A549 (cell line): Measurements from ENCODE around the gene PTX4. TPM values are rescaled to one million over a fixed set of nuclear protein-coding genes. Genes with fewer than 3 reads are reported as not detected.

Source experiments
- ATAC-seq, 2 experiments: fragments of 200-7000 bp in 1 of 2; fragments of >200 bp in 1 of 2; cut with Nextera tagmentation in 1 of 2; cut with Tn5 transposase in 1 of 2; 3 replicates each; pipeline versions ENCODE4 v1.8.0 to v1.9.1; 2018 to 2020; ENCODE audit warnings: mild to moderate bottlenecking in 1 of 2, moderate library complexity in 1 of 2
- CTCF ChIA-PET: fragments of 300-600 bp; sonication (Branson Sonifier 250); formaldehyde crosslinking; extraction: SDS; loops from one replicate; lab custom pipeline; 2021; ENCODE audit warnings: antibody characterized with exemption, inconsistent platforms; lab: Yijun Ruan, JAX
- POLR2A ChIA-PET: fragments of 350-600 bp; formaldehyde crosslinking; extraction: SDS; loops from one replicate; lab custom pipeline; 2021; ENCODE audit warnings: antibody characterized with exemption, inconsistent platforms; lab: Yijun Ruan, JAX
- DNase-seq, 2 experiments: peaks; one replicate each; pipeline versions ENCODE4 v3.0.0 to v3.0.0-alpha.2; 2011 to 2016; ENCODE audit warnings: low read depth in 1 of 2, low spot score in 1 of 2
- FAIRE-seq: peaks from 2 replicates; lab custom pipeline; 2011; peaks lifted over from hg19 to GRCh38; lab: Jason Lieb, UNC
- H3K27ac ChIP-seq, 2 experiments: fragments of >200 bp; sonication (Bioruptor Twin); formaldehyde crosslinking; 3 replicates each; pipeline ENCODE4 v1.5.1; 2016 to 2017
- H3K4me1 ChIP-seq: fragments of >200 bp; sonication (Bioruptor Twin); formaldehyde crosslinking; 3 replicates; pipeline ENCODE4 v1.6.1; 2016
- H3K4me2 ChIP-seq: fragments of >200 bp; sonication (Bioruptor Twin); formaldehyde crosslinking; 3 replicates; pipeline ENCODE4 v1.6.1; 2016
- H3K4me3 ChIP-seq: fragments of >200 bp; sonication (Bioruptor Twin); formaldehyde crosslinking; 3 replicates; pipeline ENCODE4 v1.5.1; 2016
- H3K9me3 ChIP-seq: fragments of >200 bp; sonication (Bioruptor Twin); formaldehyde crosslinking; 3 replicates; pipeline ENCODE4 v1.6.1; 2016
- BCL3 ChIP-seq: fragments of >200 bp; sonication (Bioruptor Twin); formaldehyde crosslinking; IDR thresholded peaks from 3 replicates; pipeline ENCODE4 v1.6.1; 2016
- CTCF ChIP-seq: fragments of >200 bp; sonication (Bioruptor Twin); formaldehyde crosslinking; IDR thresholded peaks from 3 replicates; pipeline ENCODE4 v1.5.1; 2016
- EP300 ChIP-seq, 2 experiments: fragments of >200 bp; sonication (Bioruptor Twin); formaldehyde crosslinking; IDR thresholded peaks; 2 replicates in 1 of 2; 3 replicates in 1 of 2; pipeline ENCODE4 v1.6.1; 2016 to 2017
- ESRRA ChIP-seq: fragments of 150-350 bp; IDR thresholded peaks from 2 replicates; pipeline ENCODE4 v1.6.1; 2014; ENCODE audit warnings: mild to moderate bottlenecking, low read length, borderline replicate concordance
- FOXS1 ChIP-seq: fragments of 250-450 bp; sonication (Bioruptor Pico); IDR thresholded peaks from 2 replicates; pipeline ENCODE4 v1.5.0; 2020; ENCODE audit warnings: mild to moderate bottlenecking, moderate library complexity
- GATA3 ChIP-seq: IDR thresholded peaks from 2 replicates; pipeline ENCODE4 v1.6.1; 2012; ENCODE audit warnings: borderline replicate concordance
- HDAC2 ChIP-seq: fragments of 200-600 bp; sonication (generic); IDR thresholded peaks from 2 replicates; pipeline ENCODE4 v1.6.1; 2016
- HOXB13 ChIP-seq: fragments of 250-450 bp; sonication (Bioruptor Pico); IDR thresholded peaks from 2 replicates; pipeline ENCODE4 v1.5.0; 2020; ENCODE audit warnings: low read depth, mild to moderate bottlenecking, moderate library complexity
- HOXB5 ChIP-seq: fragments of 250-450 bp; sonication (Bioruptor Pico); IDR thresholded peaks from 2 replicates; pipeline ENCODE4 v1.5.0; 2020; ENCODE audit warnings: mild to moderate bottlenecking, moderate library complexity
- KDM1A ChIP-seq: fragments of 200-600 bp; sonication (generic); IDR thresholded peaks from 2 replicates; pipeline ENCODE4 v1.6.1; 2016; ENCODE audit warnings: low read depth, mild to moderate bottlenecking
- KDM5A ChIP-seq: fragments of 200-600 bp; sonication (generic); IDR thresholded peaks from 2 replicates; pipeline ENCODE4 v1.6.1; 2016; ENCODE audit warnings: antibody characterized with exemption, mild to moderate bottlenecking
- MAFK ChIP-seq: fragments of 450-650 bp; IDR thresholded peaks from 2 replicates; pipeline ENCODE4 v1.6.1; 2014; ENCODE audit not compliant: partially characterized antibody
- MAZ ChIP-seq: fragments of 150-350 bp; IDR thresholded peaks from 2 replicates; pipeline ENCODE4 v1.6.1; 2014; ENCODE audit warnings: antibody characterized with exemption, low read depth, low read length, borderline replicate concordance
- NPAS2 ChIP-seq: fragments of 250-450 bp; sonication (Bioruptor Pico); IDR thresholded peaks from 2 replicates; pipeline ENCODE4 v1.8.0; 2022; ENCODE audit warnings: mild to moderate bottlenecking, moderate library complexity, borderline replicate concordance
- PHF8 ChIP-seq: fragments of 200-600 bp; sonication (generic); IDR thresholded peaks from 2 replicates; pipeline ENCODE4 v1.6.1; 2016; ENCODE audit warnings: low read depth, mild to moderate bottlenecking, antibody characterized with exemption, moderate library complexity, borderline replicate concordance
- POLR2AphosphoS2 ChIP-seq: conservative IDR thresholded peaks from 2 replicates; pipeline ENCODE4 v1.6.1; 2012; ENCODE audit warnings: low read length, improper control_type of control experiment, inconsistent platforms
- RAD21 ChIP-seq, 2 experiments: fragments of >200 bp in 1 of 2; sonication (Bioruptor Twin) in 1 of 2; formaldehyde crosslinking in 1 of 2; IDR thresholded peaks in 1 of 2; conservative IDR thresholded peaks in 1 of 2; 2 replicates in 1 of 2; 3 replicates in 1 of 2; pipeline ENCODE4 v1.6.1; 2012 to 2018; ENCODE audit warnings: inconsistent platforms in 1 of 2
- RCOR1 ChIP-seq: fragments of 150-350 bp; IDR thresholded peaks from 2 replicates; pipeline ENCODE4 v1.6.1; 2014; ENCODE audit warnings: antibody characterized with exemption, low read length, low read depth
- REST ChIP-seq: fragments of 200-600 bp; sonication (generic); IDR thresholded peaks from 2 replicates; pipeline ENCODE4 v1.6.1; 2016; ENCODE audit warnings: antibody characterized with exemption, mild to moderate bottlenecking, moderate library complexity
- RNF2 ChIP-seq: fragments of 200-600 bp; sonication (generic); IDR thresholded peaks from 2 replicates; pipeline ENCODE4 v1.6.1; 2016; ENCODE audit warnings: low read depth, mild to moderate bottlenecking, antibody characterized with exemption, moderate library complexity, borderline replicate concordance
- SMC3 ChIP-seq: fragments of >200 bp; sonication (Bioruptor Twin); formaldehyde crosslinking; IDR thresholded peaks from 3 replicates; pipeline ENCODE4 v1.6.1; 2018; ENCODE audit warnings: inconsistent platforms
- TP53 ChIP-seq: fragments of 250-450 bp; sonication (Bioruptor Pico); IDR thresholded peaks from 2 replicates; pipeline ENCODE4 v1.5.0; 2021; ENCODE audit warnings: mild to moderate bottlenecking, moderate library complexity
- ZSCAN20 ChIP-seq: fragments of 250-450 bp; sonication (Bioruptor Pico); IDR thresholded peaks from 2 replicates; pipeline ENCODE4 v1.8.0; 2022; ENCODE audit warnings: mild to moderate bottlenecking, moderate library complexity
- WGBS: methylation state at CpG from one replicate; pipeline ENCODE4 v1.1.6; 2017; ENCODE audit errors: missing lambda C conversion rate; 5-methylcytosine and 5-hydroxymethylcytosine counted together
- polyA plus RNA-seq, 4 experiments: library from polyadenylated mRNA; depleted of rRNA in 3 of 4; stranded (reverse); fragments of >200 nt; fragmentation: RNase III in 1 of 4; extraction: RNeasy Plus Mini Kit Qiagen cat#74134 plus additional on column Dnase treatment in 1 of 4; gene quantifications; 2 replicates in 3 of 4; 3 replicates in 1 of 4; pipeline ENCODE4 v1.2.3, GENCODE V29; 2011 to 2017
- TF ChIP-seq, protein P1 (sequence below): fragments of 150-350 bp; IDR thresholded peaks from 2 replicates; pipeline ENCODE4 v1.6.1; 2014; ENCODE audit warnings: low read depth, mild to moderate bottlenecking, low read length
- TF ChIP-seq, protein P2 (sequence below): IDR thresholded peaks from 2 replicates; pipeline ENCODE4 v1.6.1; 2012; ENCODE audit warnings: low read depth, borderline replicate concordance
- TF ChIP-seq, protein P3 (sequence below): fragments of >200 bp; sonication (Bioruptor Twin); formaldehyde crosslinking; IDR thresholded peaks from 2 replicates; pipeline ENCODE4 v1.6.1; 2016

Gene PTX4
- polyA plus RNA-seq, 2 of the 4 experiments (the other 2 are of a cell fraction), result not detected

- DNase-seq (no peak), ATAC-seq (0 out of 6 replicates have a peak, but pooled peaks of 1 of the 2 experiments have one; percentile 11), FAIRE-seq (no peak)
- ChIA-PET POLR2A (interaction anchor here (0.6 kb wide), 1 partner anchor 387 kb away, joined by 3 read pairs; no protein-coding TSS in a partner anchor), CTCF (interaction anchor here (1.0 kb wide), 1 partner anchor 79 kb away, joined by 5 read pairs; no protein-coding TSS in a partner anchor)
- 94% methylated on average over 11 of the region's 14 CpGs for WGBS
- TF ChIP-seq ESRRA, result no peak
- TF ChIP-seq EP300 (IDR thresholded peaks at IDR 0.05), result no peak
- no peak for TF ChIP-seq RNF2
- no peak for TF ChIP-seq HOXB5 (CRISPR knock-in tag)
- no peak for TF ChIP-seq HDAC2
- no peak for TF ChIP-seq POLR2AphosphoS2
- TF ChIP-seq REST, result no peak
- TF ChIP-seq ZSCAN20, result no peak
- no peak for TF ChIP-seq MAZ
- no peak for TF ChIP-seq NPAS2 (CRISPR knock-in tag)
- TF ChIP-seq GATA3, result no peak
- TF ChIP-seq, protein P1, sequence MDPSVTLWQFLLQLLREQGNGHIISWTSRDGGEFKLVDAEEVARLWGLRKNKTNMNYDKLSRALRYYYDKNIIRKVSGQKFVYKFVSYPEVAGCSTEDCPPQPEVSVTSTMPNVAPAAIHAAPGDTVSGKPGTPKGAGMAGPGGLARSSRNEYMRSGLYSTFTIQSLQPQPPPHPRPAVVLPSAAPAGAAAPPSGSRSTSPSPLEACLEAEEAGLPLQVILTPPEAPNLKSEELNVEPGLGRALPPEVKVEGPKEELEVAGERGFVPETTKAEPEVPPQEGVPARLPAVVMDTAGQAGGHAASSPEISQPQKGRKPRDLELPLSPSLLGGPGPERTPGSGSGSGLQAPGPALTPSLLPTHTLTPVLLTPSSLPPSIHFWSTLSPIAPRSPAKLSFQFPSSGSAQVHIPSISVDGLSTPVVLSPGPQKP, result no peak
- no peak for TF ChIP-seq KDM1A
- TF ChIP-seq RAD21 (conservative IDR thresholded peaks at IDR 0.05 in 1 of 2, IDR thresholded peaks at IDR 0.05 in 1 of 2), result no peak
- no peak for TF ChIP-seq CTCF
- no peak for TF ChIP-seq KDM5A
- TF ChIP-seq RCOR1, result no peak
- TF ChIP-seq PHF8, result no peak
- no peak for TF ChIP-seq HOXB13
- Histone ChIP-seq H3K4me2 (no peak overlapping the region), H3K27ac (no peak overlapping the region), H3K4me1 (no peaks in the 10 kb centered on the region), H3K9me3 (no peaks in the 10 kb centered on the region), H3K4me3 (no peak overlapping the region)
Measured at GRCh38 chr16:1458977-1459341, 29.8 kb downstream of the PTX4 start.

GRCh38 chr16:1458336-1458976 is 30.3 kb downstream of the PTX4 start:
- ATAC-seq (no peak), FAIRE-seq (no peak), DNase-seq (no peak)
- Histone ChIP-seq H3K4me3 (no peak overlapping the region), H3K9me3 (no peaks in the 10 kb centered on the region), H3K4me2 (no peak overlapping the region), H3K27ac (no peak overlapping the region), H3K4me1 (no peaks in the 10 kb centered on the region)
- ChIA-PET POLR2A (interaction anchor here (0.6 kb wide), 1 partner anchor 388 kb away, joined by 3 read pairs; no protein-coding TSS in a partner anchor), CTCF (no interaction called here)
- 92% methylated on average over 25 of the region's 26 CpGs for WGBS
- TF ChIP-seq, protein P2, sequence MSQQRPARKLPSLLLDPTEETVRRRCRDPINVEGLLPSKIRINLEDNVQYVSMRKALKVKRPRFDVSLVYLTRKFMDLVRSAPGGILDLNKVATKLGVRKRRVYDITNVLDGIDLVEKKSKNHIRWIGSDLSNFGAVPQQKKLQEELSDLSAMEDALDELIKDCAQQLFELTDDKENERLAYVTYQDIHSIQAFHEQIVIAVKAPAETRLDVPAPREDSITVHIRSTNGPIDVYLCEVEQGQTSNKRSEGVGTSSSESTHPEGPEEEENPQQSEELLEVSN, result no peak
- TF ChIP-seq, protein P3, sequence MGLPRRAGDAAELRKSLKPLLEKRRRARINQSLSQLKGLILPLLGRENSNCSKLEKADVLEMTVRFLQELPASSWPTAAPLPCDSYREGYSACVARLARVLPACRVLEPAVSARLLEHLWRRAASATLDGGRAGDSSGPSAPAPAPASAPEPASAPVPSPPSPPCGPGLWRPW, result no peak
- TF ChIP-seq TP53 (no peak), FOXS1 (CRISPR knock-in tag) (no peak), SMC3 (no peak), MAFK (no peak), BCL3 (no peak), CTCF (no peak)
